RPMI7951 (cell line): ENCODE measurements around the gene POLR1B. TPM values are rescaled to one million over a fixed set of nuclear protein-coding genes. Genes with fewer than 3 reads are reported as not detected.
"Not testable (repeated sequence)": the region's sequence is repeated elsewhere in the genome, so short reads cannot be mapped to it uniquely, and the experiment has no call there.

Source experiments
- DNase-seq: peaks from one replicate; pipeline ENCODE4 v3.0.0-alpha.2; 2012; ENCODE audit warnings: low read depth
- total RNA-seq: library from RNA; depleted of rRNA; stranded (reverse); fragments of >200 nt; shearing (Covaris generic); gene quantifications from 2 replicates; pipeline ENCODE4 v1.2.3, GENCODE V29; 2014

Gene POLR1B
- total RNA-seq, 1 experiment from 2014 or later: 21.3 TPM

GRCh38 chr2:112541315-112542122, 746 bp upstream of the POLR1B start:
- peak; percentile 76 for DNase-seq

GRCh38 chr2:112542984-112543661, 858 bp downstream of the POLR1B start:
- peak; percentile 21 for DNase-seq

- no peak for DNase-seq
Observed at GRCh38 chr2:112547333-112547732, 5.1 kb downstream of the POLR1B start.

- DNase-seq: no peak
Observed at GRCh38 chr2:112548980-112549379, 6.7 kb downstream of the POLR1B start.

- DNase-seq: no peak
Observed at GRCh38 chr2:112566104-112566503, 23.8 kb downstream of the POLR1B start.

- not testable (repeated sequence) for DNase-seq
Observed at GRCh38 chr2:112566508-112566907, 24.2 kb downstream of the POLR1B start.

GRCh38 chr2:112572005-112572404, 29.7 kb downstream of the POLR1B start:
- no peak for DNase-seq

- DNase-seq: peak; percentile 11
Observed at GRCh38 chr2:112577756-112578155, 35.5 kb downstream of the POLR1B start.

- DNase-seq: peak; percentile 83
Observed at GRCh38 chr2:112579241-112579640, 37.0 kb downstream of the POLR1B start.

GRCh38 chr2:112580084-112580483, 37.8 kb downstream of the POLR1B start:
- DNase-seq: no peak

GRCh38 chr2:112582314-112582746, 40.1 kb downstream of the POLR1B start:
- peak; percentile 75 for DNase-seq

GRCh38 chr2:112583497-112584133, 41.4 kb downstream of the POLR1B start:
- peak; percentile 65 for DNase-seq

- DNase-seq: peak; percentile 97
Observed at GRCh38 chr2:112584134-112584890, 42.0 kb downstream of the POLR1B start, which contains the start of gene CHCHD5. TSS of gene CHCHD5 (plus strand) at chr2:112584609. CDS start at chr2:112584648, 39 bp downstream.

GRCh38 chr2:112584891-112585250, 42.6 kb downstream of the POLR1B start:
- DNase-seq: no peak

GRCh38 chr2:112585400-112585799, 43.1 kb downstream of the POLR1B start:
- no peak for DNase-seq

GRCh38 chr2:112585873-112586464, 43.7 kb downstream of the POLR1B start:
- no peak for DNase-seq

GRCh38 chr2:112588611-112589045, 46.4 kb downstream of the POLR1B start:
- no peak for DNase-seq

- DNase-seq: no peak
Observed at GRCh38 chr2:112591413-112591812, 49.1 kb downstream of the POLR1B start.

- no peak for DNase-seq
Observed at GRCh38 chr2:112593736-112594135, 51.5 kb downstream of the POLR1B start.

- DNase-seq: no peak
Observed at GRCh38 chr2:112597537-112598322, 55.5 kb downstream of the POLR1B start.
